ENCODE measurements around the gene WNT2B. TPM values are rescaled to one million over a fixed set of nuclear protein-coding genes. Genes with fewer than 3 reads are reported as not detected.

WNT2B gene
- total and polyA plus RNA-seq, 2 donors (not counting 1 experiment from before 2014, with no cell fraction given): 0.54 to 5.2 TPM

DNA sequence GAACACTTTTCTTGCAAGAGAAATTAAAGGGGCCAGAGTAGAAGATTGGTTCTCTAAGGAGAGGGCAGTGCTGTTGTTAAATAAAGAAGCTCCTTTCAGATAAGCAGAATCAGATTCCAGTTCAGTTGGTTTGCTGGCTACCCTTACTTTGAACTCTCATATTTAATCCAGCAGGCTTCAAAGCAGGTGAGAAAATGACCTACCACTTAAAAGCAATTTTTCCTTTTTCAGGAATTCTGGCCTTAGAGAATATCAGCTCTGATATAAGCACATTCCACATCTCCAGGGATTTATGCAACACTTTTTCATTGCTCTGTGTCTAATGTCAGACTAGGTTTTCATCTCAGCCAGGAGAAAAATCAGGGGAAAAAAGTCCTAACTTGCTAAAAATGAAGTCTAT lies 28.7 kb downstream of the WNT2B start:
- intact Hi-C loops (cut with micrococcal nuclease): no loop called here
- ATAC-seq (ENCODE audit: low read depth) (no peak), DNase-seq (no peak)
- TF ChIP-seq, protein P1, sequence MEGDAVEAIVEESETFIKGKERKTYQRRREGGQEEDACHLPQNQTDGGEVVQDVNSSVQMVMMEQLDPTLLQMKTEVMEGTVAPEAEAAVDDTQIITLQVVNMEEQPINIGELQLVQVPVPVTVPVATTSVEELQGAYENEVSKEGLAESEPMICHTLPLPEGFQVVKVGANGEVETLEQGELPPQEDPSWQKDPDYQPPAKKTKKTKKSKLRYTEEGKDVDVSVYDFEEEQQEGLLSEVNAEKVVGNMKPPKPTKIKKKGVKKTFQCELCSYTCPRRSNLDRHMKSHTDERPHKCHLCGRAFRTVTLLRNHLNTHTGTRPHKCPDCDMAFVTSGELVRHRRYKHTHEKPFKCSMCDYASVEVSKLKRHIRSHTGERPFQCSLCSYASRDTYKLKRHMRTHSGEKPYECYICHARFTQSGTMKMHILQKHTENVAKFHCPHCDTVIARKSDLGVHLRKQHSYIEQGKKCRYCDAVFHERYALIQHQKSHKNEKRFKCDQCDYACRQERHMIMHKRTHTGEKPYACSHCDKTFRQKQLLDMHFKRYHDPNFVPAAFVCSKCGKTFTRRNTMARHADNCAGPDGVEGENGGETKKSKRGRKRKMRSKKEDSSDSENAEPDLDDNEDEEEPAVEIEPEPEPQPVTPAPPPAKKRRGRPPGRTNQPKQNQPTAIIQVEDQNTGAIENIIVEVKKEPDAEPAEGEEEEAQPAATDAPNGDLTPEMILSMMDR (IDR thresholded peaks at IDR 0.05): no peak
- H3K27me3 Mint-ChIP-seq: no peaks in the 10 kb centered on the region
- H3K4me1 Mint-ChIP-seq: no peaks in the 10 kb centered on the region
- Histone ChIP-seq H3K36me3 (replicated peaks in 1 of 2; ENCODE audit: control extremely low read depth in 1 of 2, control insufficient read depth in 1 of 2, extremely low read depth in 1 of 2, insufficient read depth in 2 of 2, low read length in 1 of 2) (peaks cover 0 to 14% of the 10 kb centered on the region in 2 experiments), H3K9me3 (ENCODE audit: control extremely low read depth in 1 of 3, control insufficient read depth in 2 of 3, insufficient read depth in 1 of 3, low read length in 2 of 3) (no peaks in the 10 kb centered on the region), H3K4me2 (replicated peaks; ENCODE audit: low read depth, low read length, poor library complexity, severe bottlenecking) (no peak overlapping the region), H3K27me3 (replicated peaks in 1 of 4; ENCODE audit: control extremely low read depth in 1 of 4, control insufficient read depth in 3 of 4, insufficient read depth in 4 of 4, low read length in 3 of 4) (no peaks in the 10 kb centered on the region), H2AFZ (ENCODE audit: insufficient read depth, low read depth, low read length, poor library complexity, severe bottlenecking) (no peak overlapping the region), H3K79me2 (ENCODE audit: control insufficient read depth, insufficient read depth, low read length) (no peaks in the 10 kb centered on the region), H3K4me3 (ENCODE audit: control extremely low read depth in 1 of 5, extremely low read depth in 1 of 5, insufficient read depth in 1 of 5, low read depth in 2 of 5, low read length in 4 of 5) (no peak overlapping the region), H4K20me1 (ENCODE audit: control insufficient read depth, insufficient read depth, low read length, poor library complexity, severe bottlenecking) (no peaks in the 10 kb centered on the region), H3K4me1 (ENCODE audit: control insufficient read depth in 2 of 2, insufficient read depth in 2 of 2, low read length in 2 of 2) (no peaks in the 10 kb centered on the region), H3K9ac (ENCODE audit: low read length) (no peak overlapping the region), H3K27ac (ENCODE audit: low read length in 2 of 2) (no peak overlapping the region)
- CTCF ChIA-PET: no interaction called here
- no peak overlapping the region for H3K27ac Mint-ChIP-seq
- H3K9me3 Mint-ChIP-seq (ENCODE audit: insufficient read depth): no peaks in the 10 kb centered on the region
- POLR2A ChIA-PET: no interaction called here
- H3K4me3 Mint-ChIP-seq: no peak overlapping the region

DNA sequence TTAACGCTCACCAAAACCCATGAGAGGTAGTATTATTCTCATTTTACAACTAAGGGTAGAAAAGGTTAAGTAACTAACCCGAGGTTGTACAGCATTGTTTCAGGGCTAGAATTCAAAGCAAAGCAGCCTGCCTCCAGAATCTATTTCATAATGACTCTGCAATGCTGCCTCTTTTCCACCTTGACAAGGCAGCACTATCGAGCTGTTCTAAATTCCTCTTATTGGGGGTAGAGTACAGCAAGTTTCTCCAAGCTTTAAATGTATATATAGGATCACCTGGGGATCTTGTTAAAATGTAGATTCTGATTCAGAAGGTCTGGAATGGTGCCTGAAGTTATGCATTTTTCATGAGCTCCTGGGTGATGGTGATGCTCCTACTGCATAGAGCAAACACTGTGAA lies 30.1 kb downstream of the WNT2B start:
- Histone ChIP-seq H3K27me3 (replicated peaks in 1 of 4; ENCODE audit: control extremely low read depth in 1 of 4, control insufficient read depth in 3 of 4, insufficient read depth in 4 of 4, low read length in 3 of 4) (no peaks in the 10 kb centered on the region), H3K4me3 (ENCODE audit: control extremely low read depth in 1 of 5, extremely low read depth in 1 of 5, insufficient read depth in 1 of 5, low read depth in 2 of 5, low read length in 4 of 5) (no peak overlapping the region), H3K79me2 (ENCODE audit: control insufficient read depth, insufficient read depth, low read length) (no peaks in the 10 kb centered on the region), H3K4me2 (replicated peaks; ENCODE audit: low read depth, low read length, poor library complexity, severe bottlenecking) (no peak overlapping the region), H3K27ac (ENCODE audit: low read length in 2 of 2) (no peak overlapping the region), H3K36me3 (replicated peaks in 1 of 2; ENCODE audit: control extremely low read depth in 1 of 2, control insufficient read depth in 1 of 2, extremely low read depth in 1 of 2, insufficient read depth in 2 of 2, low read length in 1 of 2) (peaks cover 0 to 14% of the 10 kb centered on the region in 2 experiments), H3K9me3 (ENCODE audit: control extremely low read depth in 1 of 3, control insufficient read depth in 2 of 3, insufficient read depth in 1 of 3, low read length in 2 of 3) (no peaks in the 10 kb centered on the region), H2AFZ (ENCODE audit: insufficient read depth, low read depth, low read length, poor library complexity, severe bottlenecking) (no peak overlapping the region), H3K9ac (ENCODE audit: low read length) (no peak overlapping the region), H4K20me1 (ENCODE audit: control insufficient read depth, insufficient read depth, low read length, poor library complexity, severe bottlenecking) (no peaks in the 10 kb centered on the region), H3K4me1 (ENCODE audit: control insufficient read depth in 2 of 2, insufficient read depth in 2 of 2, low read length in 2 of 2) (no peaks in the 10 kb centered on the region)
- ATAC-seq (ENCODE audit: low read depth) (no peak), DNase-seq (no peak)
- TF ChIP-seq, protein P1 (IDR thresholded peaks at IDR 0.05): no peak
- no peak for TF ChIP-seq EZH2 (IDR thresholded peaks at IDR 0.05; ENCODE audit: borderline replicate concordance, insufficient read depth, low read depth, low read length, poor library complexity, severe bottlenecking)
- H3K9me3 Mint-ChIP-seq (ENCODE audit: insufficient read depth): no peaks in the 10 kb centered on the region
- ChIA-PET POLR2A (no interaction called here), CTCF (no interaction called here)
- H3K4me3 Mint-ChIP-seq: no peak overlapping the region
- no peaks in the 10 kb centered on the region for H3K27me3 Mint-ChIP-seq
- intact Hi-C loops (cut with micrococcal nuclease): no loop called here
- H3K27ac Mint-ChIP-seq: no peak overlapping the region
- H3K4me1 Mint-ChIP-seq: no peaks in the 10 kb centered on the region
- no CpG with 5 or more reads among the region's 3 CpGs for WGBS (ENCODE audit: insufficient coverage)
